B cell (primary cell): ENCODE data around the gene PIAS2. TPM values are rescaled to one million over a fixed set of nuclear protein-coding genes. Genes with fewer than 3 reads are reported as not detected.
"Not testable (repeated sequence)": the region's sequence is repeated elsewhere in the genome, so short reads cannot be mapped to it uniquely, and the experiment has no call there.

ENCODE experiments used
- ATAC-seq: fragments of 200-7000 bp; cut with Tn5 transposase; one replicate; pipeline ENCODE4 v1.10.0; 2021; ENCODE audit warnings: low read depth, mild to moderate bottlenecking, moderate number of reproducible peaks, moderate library complexity
- CTCF ChIA-PET: fragments of 350-600 bp; sonication (Branson Sonifier 250); formaldehyde crosslinking; loops from one replicate; lab custom pipeline; 2021; ENCODE audit warnings: antibody characterized with exemption, inconsistent platforms; lab: Charles Lee
- POLR2A ChIA-PET: fragments of 350-600 bp; sonication (Branson Sonifier 250); formaldehyde crosslinking; loops from one replicate; lab custom pipeline; 2021; ENCODE audit warnings: antibody characterized with exemption; lab: Charles Lee
- DNase-seq: peaks from one replicate; pipeline ENCODE4 v3.0.0; 2013
- H2AFZ ChIP-seq: 2 replicates; pipeline ENCODE4 v1.6.1; 2012; ENCODE audit warnings: mild to moderate bottlenecking, low read depth, low read length; ENCODE audit not compliant: insufficient read depth, poor library complexity, severe bottlenecking
- H3K27ac ChIP-seq, 2 donors: 1 replicate in 1 of 2; 2 replicates in 1 of 2; pipeline ENCODE4 v1.5.1; 2012 to 2013; ENCODE audit warnings: low read length in 2 of 2, mild to moderate bottlenecking in 2 of 2, moderate library complexity in 1 of 2
- H3K27me3 ChIP-seq, 4 experiments: fragments of 200-600 bp in 1 of 4; sonication (generic) in 1 of 4; replicated peaks in 1 of 4; 1 replicate in 2 of 4; 2 replicates in 2 of 4; pipeline versions ENCODE4 v1.6.1 to v1.7.0; 2013 to 2016; ENCODE audit warnings: low read length in 3 of 4, mild to moderate bottlenecking in 2 of 4, mixed read lengths in 1 of 4, moderate library complexity in 1 of 4; ENCODE audit not compliant: insufficient read depth in 4 of 4, control insufficient read depth in 3 of 4; ENCODE audit errors: control extremely low read depth in 1 of 4
- H3K36me3 ChIP-seq, 2 experiments: replicated peaks in 1 of 2; 1 replicate in 1 of 2; 2 replicates in 1 of 2; pipeline versions ENCODE4 v1.6.1 to v1.7.1; 2013; ENCODE audit warnings: low read length in 1 of 2; ENCODE audit not compliant: insufficient read depth in 2 of 2, control insufficient read depth in 1 of 2; ENCODE audit errors: control extremely low read depth in 1 of 2, extremely low read depth in 1 of 2
- H3K4me1 ChIP-seq, 2 donors: fragments of 200-600 bp in 1 of 2; sonication (generic) in 1 of 2; 1 replicate in 1 of 2; 2 replicates in 1 of 2; pipeline versions ENCODE4 v1.5.1 to v1.6.1; 2013 to 2017; ENCODE audit warnings: low read length in 2 of 2; ENCODE audit not compliant: control insufficient read depth in 2 of 2, insufficient read depth in 2 of 2
- H3K4me2 ChIP-seq: replicated peaks from 2 replicates; pipeline ENCODE3; 2012; ENCODE audit warnings: mild to moderate bottlenecking, low read depth, low read length; ENCODE audit not compliant: poor library complexity, severe bottlenecking
- H3K4me3 ChIP-seq, 5 experiments: fragments of 200-600 bp in 1 of 5; sonication (generic) in 1 of 5; 1 replicate in 3 of 5; 2 replicates in 2 of 5; pipeline versions ENCODE4 v1.5.1 to v1.7.0; 2011 to 2016; ENCODE audit warnings: low read length in 4 of 5, mild to moderate bottlenecking in 4 of 5, low read depth in 2 of 5, control low read depth in 1 of 5, moderate library complexity in 1 of 5; ENCODE audit not compliant: insufficient read depth in 1 of 5; ENCODE audit errors: control extremely low read depth in 1 of 5, extremely low read depth in 1 of 5
- H3K79me2 ChIP-seq: fragments of 200-600 bp; sonication (generic); one replicate; pipeline ENCODE4 v1.6.0; 2016; ENCODE audit warnings: low read length; ENCODE audit not compliant: control insufficient read depth, insufficient read depth
- H3K9ac ChIP-seq: fragments of 200-600 bp; sonication (generic); 2 replicates; pipeline ENCODE4 v1.6.1; 2017; ENCODE audit warnings: mild to moderate bottlenecking, low read length, moderate library complexity
- H3K9me3 ChIP-seq, 3 donors: one replicate each; pipeline versions ENCODE4 v1.6.1 to v1.7.1; 2013; ENCODE audit warnings: low read length in 2 of 3; ENCODE audit not compliant: control insufficient read depth in 2 of 3, insufficient read depth in 1 of 3; ENCODE audit errors: control extremely low read depth in 1 of 3
- H4K20me1 ChIP-seq: 2 replicates; pipeline ENCODE4 v1.6.0; 2012; ENCODE audit warnings: mild to moderate bottlenecking, low read length; ENCODE audit not compliant: insufficient read depth, control insufficient read depth, poor library complexity, severe bottlenecking
- H3K27ac Mint-ChIP-seq: one replicate; pipeline ENCODE4 v1.8.0; 2021; ENCODE audit warnings: mixed read lengths
- H3K27me3 Mint-ChIP-seq: one replicate; pipeline ENCODE4 v1.8.0; 2021; ENCODE audit warnings: mixed read lengths
- H3K4me1 Mint-ChIP-seq: one replicate; pipeline ENCODE4 v1.8.0; 2021; ENCODE audit warnings: mixed read lengths
- H3K4me3 Mint-ChIP-seq: one replicate; pipeline ENCODE4 v1.8.0; 2021; ENCODE audit warnings: mixed read lengths
- H3K9me3 Mint-ChIP-seq: one replicate; pipeline ENCODE4 v1.8.0; 2022; ENCODE audit warnings: mixed read lengths; ENCODE audit not compliant: insufficient read depth
- CTCF ChIP-seq: fragments of 200-600 bp; IDR thresholded peaks from one replicate; pipeline ENCODE4 v1.8.0; 2022; ENCODE audit warnings: antibody characterized with exemption, mild to moderate bottlenecking
- EZH2 ChIP-seq: IDR thresholded peaks from 2 replicates; pipeline ENCODE4 v1.6.1; 2012; ENCODE audit warnings: borderline replicate concordance, low read depth, mild to moderate bottlenecking, moderate library complexity, low read length; ENCODE audit not compliant: insufficient read depth, poor library complexity, severe bottlenecking
- WGBS: methylation state at CpG from one replicate; pipeline ENCODE4 v1.1.5; 2013; ENCODE audit warnings: missing lambda C conversion rate; ENCODE audit not compliant: insufficient coverage; 5-methylcytosine and 5-hydroxymethylcytosine counted together
- intact Hi-C: fragments of 100-400 bp; cut with micrococcal nuclease; formaldehyde crosslinking; loops from one replicate; pipeline ENCODE4 v1.10.0; 2022
- polyA minus RNA-seq: library from RNA; depleted of rRNA, polyadenylated mRNA; stranded (reverse); fragments of >200 nt; gene quantifications from 2 replicates; pipeline ENCODE4 v1.2.3, GENCODE V29; 2012
- polyA plus RNA-seq: library from polyadenylated mRNA; depleted of rRNA; stranded (reverse); fragments of >200 nt; gene quantifications from 2 replicates; pipeline ENCODE4 v1.2.3, GENCODE V29; 2012
- total RNA-seq, 2 donors: library from RNA; stranded (reverse); fragments of 120-200 nt in 1 of 2; gene quantifications; 1 replicate in 1 of 2; 2 replicates in 1 of 2; pipeline versions ENCODE4 v1.2.3 to v1.2.4, GENCODE V29; 2013 to 2022

The PIAS2 gene
- total RNA-seq: 51.1 and 53.9 TPM in 2 replicates
- 24.1 TPM for total RNA-seq (2013)
- polyA plus RNA-seq: 7.3 and 12.0 TPM in 2 replicates
- 10.8 and 18.0 TPM in 2 replicates for polyA minus RNA-seq

GRCh38 chr18:46917108-46917802 lies at the start of gene PIAS2, which contains the start of gene KATNAL2:
PIAS2 (minus strand) TSS chr18:46917507; CDS start chr18:46917345, 162 bp downstream.
KATNAL2 (plus strand) TSS chr18:46917602; CDS start chr18:46946873, 29,271 bp downstream.
- WGBS: under 1% methylated on average over 104 of the region's 107 CpGs
- Mint-ChIP-seq H3K9me3 (no peaks in the 10 kb centered on the region), H3K4me3 (peak within 1 kb of the TSS; percentile 95), H3K27ac (peak within 1 kb of the TSS; percentile 92), H3K27me3 (no peaks in the 10 kb centered on the region), H3K4me1 (peaks cover 42% of the 10 kb centered on the region)
- H3K4me1 ChIP-seq: peaks cover 10 to 25% of the 10 kb centered on the region in 2 donors
- no peak for TF ChIP-seq EZH2
- TF ChIP-seq CTCF: no peak
- peaks cover 43% of the 10 kb centered on the region for H3K79me2 ChIP-seq
- peak within 1 kb of the TSS; percentile 73 to 79 (median 74) for H3K4me3 ChIP-seq
- peak within 1 kb of the TSS; percentile 58 to 81 for H3K27ac ChIP-seq
- H3K36me3 ChIP-seq: no peaks in the 10 kb centered on the region
- peak within 1 kb of the TSS; percentile 90 for H3K4me2 ChIP-seq
- DNase-seq: peak; percentile 91
- peak within 1 kb of the TSS; percentile 72 for H3K9ac ChIP-seq
- no peaks in the 10 kb centered on the region for H3K9me3 ChIP-seq
- intact Hi-C loops: loop anchor here (1.0 to 2.0 kb wide), 5 partner anchors 30 to 748 kb away; partner anchors contain the start of genes HDHD2 and IER3IP1
- peak; percentile 93 for ATAC-seq
- H2AFZ ChIP-seq: peak within 1 kb of the TSS; percentile 87
- H4K20me1 ChIP-seq: no peaks in the 10 kb centered on the region
- ChIA-PET POLR2A (interaction anchor here (0.6 to 0.7 kb wide), 3 partner anchors 58 to 1230 kb away, joined by 3 to 5 read pairs (median 3); no protein-coding TSS in a partner anchor), CTCF (interaction anchor here (1.0 to 1.3 kb wide), 3 partner anchors 256 to 744 kb away, joined by 3 to 4 read pairs (median 4); a partner anchor contains a TSS)
- no peaks in the 10 kb centered on the region for H3K27me3 ChIP-seq

DNA sequence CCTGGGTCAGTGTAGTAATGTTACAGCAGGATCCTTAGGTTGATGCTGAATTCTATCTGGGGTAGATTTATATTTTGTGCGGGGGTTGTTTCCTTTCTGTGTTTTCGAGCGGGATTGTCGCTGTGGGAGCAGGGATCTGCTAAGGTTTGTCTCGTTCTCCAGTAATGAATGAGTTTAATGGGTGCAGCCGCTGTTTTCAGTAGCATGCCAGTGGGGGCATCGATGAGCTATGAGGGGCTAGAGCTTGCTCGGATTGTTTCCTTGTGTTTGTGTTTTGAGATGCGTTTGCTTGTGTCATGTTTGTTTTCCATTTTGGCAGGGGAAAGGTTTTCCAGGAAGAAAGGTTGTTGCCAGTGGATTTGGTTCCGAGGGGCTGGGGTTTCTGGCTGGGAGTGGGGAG lies 49.0 kb upstream of the PIAS2 start:
- H3K36me3 ChIP-seq, H3K27me3 ChIP-seq, H3K9me3 ChIP-seq, H3K4me1 ChIP-seq, CTCF ChIA-PET, DNase-seq, H3K4me3 Mint-ChIP-seq, H3K79me2 ChIP-seq, H3K4me1 Mint-ChIP-seq, H3K9me3 Mint-ChIP-seq, H4K20me1 ChIP-seq, H3K27ac Mint-ChIP-seq, H3K27ac ChIP-seq, H3K4me2 ChIP-seq, intact Hi-C loops, H3K9ac ChIP-seq, H2AFZ ChIP-seq, H3K27me3 Mint-ChIP-seq, H3K4me3 ChIP-seq, ATAC-seq, POLR2A ChIA-PET: not testable (repeated sequence)
- WGBS: no CpG with 5 or more reads among the region's 10 CpGs

DNA sequence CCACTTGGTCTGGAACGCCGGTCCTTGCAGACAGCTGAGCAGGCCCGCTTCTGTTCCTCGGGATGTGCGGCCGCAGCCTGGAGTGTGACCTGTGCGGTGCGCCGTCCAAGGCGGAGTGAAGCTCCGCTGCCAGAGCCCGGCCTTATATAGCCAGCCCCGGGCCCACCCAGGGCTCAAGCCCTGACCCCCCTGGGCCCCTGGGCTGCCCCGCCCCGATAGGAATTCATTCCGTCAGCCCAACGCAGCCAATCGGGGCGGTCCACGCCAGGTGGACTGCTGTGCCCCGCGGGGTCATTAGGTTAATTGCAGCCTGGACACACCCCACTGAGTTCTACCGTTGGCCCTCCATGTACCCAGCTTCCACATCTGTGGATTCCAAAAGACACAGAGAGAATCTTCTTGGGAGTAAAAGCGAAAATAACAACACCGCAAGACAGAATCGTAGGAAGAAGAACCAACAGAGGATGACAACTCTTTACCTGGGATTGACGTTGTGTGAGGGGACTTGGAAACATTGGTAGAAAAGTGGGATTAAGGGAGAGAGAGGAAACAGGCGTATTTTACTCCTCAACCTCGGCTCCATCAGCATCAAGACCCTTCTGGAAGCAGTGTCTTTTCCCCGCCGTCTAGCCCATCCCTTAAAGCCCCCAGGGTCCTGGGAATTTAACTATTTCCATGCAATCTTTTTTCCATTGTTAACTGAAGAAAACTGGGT lies 47.4 kb upstream of the PIAS2 start:
- CTCF ChIA-PET, H3K4me1 Mint-ChIP-seq, H3K27me3 Mint-ChIP-seq, H3K27ac Mint-ChIP-seq, H4K20me1 ChIP-seq, H2AFZ ChIP-seq, intact Hi-C loops, H3K36me3 ChIP-seq, H3K27me3 ChIP-seq, H3K27ac ChIP-seq, ATAC-seq, H3K79me2 ChIP-seq, H3K9me3 Mint-ChIP-seq, H3K4me1 ChIP-seq, H3K9ac ChIP-seq, H3K4me3 Mint-ChIP-seq, H3K9me3 ChIP-seq, DNase-seq, POLR2A ChIA-PET, H3K4me3 ChIP-seq, H3K4me2 ChIP-seq: not testable (repeated sequence)
- no CpG with 5 or more reads among the region's 31 CpGs for WGBS
